Kidney tubule cell (primary cell): ENCODE data around the gene DHRSX.
A peak's percentile ranks its signal among the peaks of the same experiment; 100 is the strongest.
"Not testable (repeated sequence)": the region's sequence is repeated elsewhere in the genome, so short reads cannot be mapped to it uniquely, and the experiment has no call there.

Source experiments
- DNase-seq: peaks from one replicate; pipeline ENCODE4 v3.0.0-alpha.2; 2018; ENCODE audit warnings: low spot score

The DHRSX gene

DNA sequence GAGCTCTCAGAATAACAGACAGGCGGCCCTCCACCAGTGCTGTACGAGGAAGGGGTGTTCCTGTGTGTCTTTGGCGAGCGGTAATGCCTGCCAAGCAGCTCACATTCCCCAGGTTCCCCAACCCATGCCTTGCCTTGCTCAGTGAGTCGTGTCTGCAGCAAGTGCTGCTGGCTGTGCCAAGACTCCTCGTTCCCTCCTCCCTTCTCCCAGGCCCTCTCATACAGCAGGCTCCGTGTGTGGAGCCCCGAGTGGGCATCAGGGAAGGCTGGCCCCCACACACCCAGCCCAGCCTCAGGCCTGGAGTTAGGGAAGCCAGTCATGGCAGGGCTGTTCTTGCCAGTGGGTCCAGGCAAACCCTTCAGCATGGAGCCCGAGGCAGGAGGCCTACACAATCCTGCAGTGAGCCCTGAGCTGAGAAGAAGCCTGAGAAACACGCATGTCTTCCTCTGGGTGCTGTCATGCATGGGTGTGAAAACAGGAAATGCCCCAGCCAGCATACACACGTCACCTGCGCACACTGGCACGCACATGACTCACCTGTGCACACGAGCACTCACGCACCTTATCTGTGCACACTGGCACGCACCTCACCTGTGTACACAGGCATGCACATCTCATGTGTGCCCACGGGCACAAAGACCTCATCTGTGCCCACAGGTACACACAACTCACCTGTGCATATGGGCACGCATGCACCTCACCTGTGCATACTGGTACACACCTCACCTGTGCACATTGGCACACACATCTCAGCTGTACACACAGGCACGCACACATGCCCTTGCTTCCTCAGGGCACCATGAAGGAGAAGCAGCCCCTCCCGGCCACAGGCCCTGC is 238.7 kb downstream of the DHRSX start:
- DNase-seq: peak; percentile 89

GRCh38 chrX:2252331-2253065 is 248.3 kb downstream of the DHRSX start:
- no peak for DNase-seq

- DNase-seq: no peak
Measured at GRCh38 chrX:2251211-2251610, 249.6 kb downstream of the DHRSX start.

- DNase-seq: no peak
Measured at GRCh38 chrX:2243913-2244460, 256.8 kb downstream of the DHRSX start.

DNA sequence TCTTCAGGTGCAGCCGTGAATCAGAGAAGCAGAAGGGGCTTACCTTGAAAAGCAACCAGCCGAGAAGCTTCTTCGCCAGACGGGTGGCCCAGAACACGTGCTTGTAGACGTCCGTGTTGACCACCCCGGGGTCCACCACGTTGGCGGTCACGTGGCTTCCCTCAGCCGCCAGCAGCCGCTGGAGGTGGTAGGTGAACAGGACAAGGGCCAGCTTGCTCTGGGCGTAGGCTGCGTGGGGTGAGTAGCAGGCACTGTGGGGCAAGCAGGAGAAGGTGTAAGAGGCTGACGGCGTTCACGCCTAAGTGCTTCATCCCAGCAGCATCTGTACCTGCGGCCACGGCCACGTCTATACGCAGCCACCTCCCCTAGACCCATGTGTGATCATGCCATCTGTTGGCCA is 257.8 kb downstream of the DHRSX start:
- DNase-seq: no peak

DNA sequence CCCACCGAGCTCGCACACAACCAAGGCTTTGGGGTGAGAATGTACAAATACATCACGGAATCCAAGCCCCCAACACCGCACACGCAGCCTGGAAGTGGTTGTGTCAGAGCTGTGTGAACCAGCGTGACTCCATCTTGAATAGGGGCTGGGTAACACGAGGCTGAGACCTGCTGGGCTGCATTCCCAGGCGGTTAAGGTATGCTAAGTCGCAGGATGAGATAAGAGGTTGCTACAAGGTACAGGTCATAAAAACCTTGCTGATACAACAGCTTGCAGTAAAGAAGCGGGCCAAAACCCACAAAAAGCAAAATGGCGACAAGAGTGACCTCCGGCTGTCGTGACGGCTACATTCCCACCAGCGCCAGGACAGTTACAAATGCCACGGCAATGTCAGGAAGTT is 258.4 kb downstream of the DHRSX start:
- DNase-seq: no peak

DNA sequence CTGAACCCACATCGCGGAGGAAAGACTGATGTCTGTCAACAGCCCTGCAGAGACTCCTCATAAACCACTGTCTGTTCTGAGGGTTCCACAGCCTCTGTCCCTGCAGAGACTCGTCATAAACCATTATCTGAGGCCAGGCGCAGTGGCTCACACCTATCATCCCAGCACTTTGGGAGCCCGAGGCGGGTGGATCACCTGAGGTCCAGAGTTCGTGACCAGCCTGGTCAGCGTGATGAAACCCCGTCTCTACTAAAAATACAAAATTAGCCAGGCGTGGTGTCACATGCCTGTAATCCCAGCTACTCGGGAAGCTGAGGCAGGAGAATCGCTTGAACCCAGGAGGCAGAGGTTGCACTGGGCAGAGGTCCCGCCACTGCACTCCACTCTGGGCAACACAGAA is 259.3 kb downstream of the DHRSX start:
- DNase-seq: not testable (repeated sequence)

DNA sequence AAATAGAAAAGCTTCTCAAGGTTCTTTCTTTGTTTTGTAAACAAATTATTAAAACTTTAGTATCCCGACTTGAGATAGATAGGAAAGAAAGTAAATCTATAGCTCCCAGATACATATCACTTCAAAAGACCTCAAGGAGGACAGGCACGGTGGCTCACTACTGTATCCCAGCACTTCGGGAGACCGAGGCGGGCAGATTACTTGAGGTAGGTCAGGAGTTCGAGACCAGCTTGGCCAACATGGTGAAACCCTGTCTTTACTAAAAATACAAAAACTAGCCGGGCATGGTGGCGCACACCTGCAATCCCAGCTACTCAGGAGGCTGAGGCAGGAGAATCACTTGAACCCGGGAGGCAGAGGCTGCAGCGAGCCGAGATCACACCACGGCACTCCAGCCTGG is 260.0 kb downstream of the DHRSX start:
- not testable (repeated sequence) for DNase-seq

- DNase-seq: no peak
Measured at GRCh38 chrX:2237976-2238375, 262.8 kb downstream of the DHRSX start.

GRCh38 chrX:2231570-2232192 is 269.1 kb downstream of the DHRSX start:
- DNase-seq: no peak

- no peak for DNase-seq
Measured at GRCh38 chrX:2230457-2230856, 270.3 kb downstream of the DHRSX start.

DNA sequence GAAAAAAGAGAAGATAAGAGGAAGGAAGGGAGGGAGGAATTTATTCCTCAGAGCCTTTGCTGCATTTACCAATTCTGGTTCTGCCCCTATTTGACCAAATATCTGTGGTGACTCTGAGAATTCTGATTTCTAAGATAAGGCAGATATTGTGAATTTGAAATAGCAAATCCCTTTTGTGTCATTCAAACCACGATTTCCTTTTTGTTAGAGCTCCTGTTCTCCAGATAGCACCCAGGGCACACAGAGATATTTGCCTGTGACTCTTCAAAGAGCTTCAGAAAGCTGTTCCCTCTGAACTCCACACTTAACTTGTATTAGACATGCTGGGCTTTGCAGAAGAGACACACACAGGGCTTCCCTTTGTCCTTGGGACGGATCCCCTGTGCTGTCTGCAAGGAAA is 272.2 kb downstream of the DHRSX start:
- no peak for DNase-seq

GRCh38 chrX:2226906-2227656 is 273.7 kb downstream of the DHRSX start:
- no peak for DNase-seq

DNA sequence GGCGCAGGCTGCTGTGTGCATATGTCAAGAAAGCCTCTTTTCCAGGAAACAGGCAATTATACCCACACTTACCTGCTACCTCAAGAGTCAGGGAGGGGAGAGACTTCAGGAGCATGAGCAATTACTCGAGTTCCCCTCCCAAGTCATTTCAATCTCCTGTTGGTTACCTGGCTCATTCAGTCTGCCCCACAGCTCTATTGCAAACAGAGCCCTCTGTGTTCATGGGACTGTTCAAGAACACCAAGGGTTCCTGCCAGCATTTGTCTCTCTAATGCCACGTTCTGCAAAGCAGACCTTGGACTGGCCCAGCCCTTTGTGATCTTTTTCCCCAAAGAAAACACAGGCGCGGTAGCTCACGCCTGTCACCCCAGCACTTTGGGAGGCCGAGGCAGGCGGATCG is 274.6 kb downstream of the DHRSX start:
- DNase-seq: no peak

DNA sequence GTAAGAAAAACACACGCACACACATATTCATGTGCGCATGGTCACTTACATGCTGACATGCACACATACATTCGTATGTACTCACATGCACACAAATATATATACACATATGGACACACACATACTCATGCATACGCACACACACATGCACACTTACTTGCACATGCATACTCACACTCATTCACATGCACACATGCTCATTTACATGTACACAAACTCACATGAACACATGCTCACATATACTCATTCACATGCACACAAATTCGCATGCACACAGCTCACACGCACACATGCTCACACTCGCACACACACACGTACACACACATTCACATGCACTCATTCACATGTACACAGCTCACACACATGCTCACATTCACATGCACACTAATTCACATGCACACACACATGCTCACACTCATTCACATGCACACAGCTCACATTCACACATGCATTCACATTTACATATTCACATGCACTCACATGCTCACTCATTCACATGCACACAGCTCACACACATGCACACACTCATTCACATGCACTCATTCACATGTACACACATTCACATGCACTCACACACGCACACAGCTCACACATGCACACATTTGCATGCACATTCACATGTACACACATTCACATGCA is 276.1 kb downstream of the DHRSX start:
- DNase-seq: no peak

DNA sequence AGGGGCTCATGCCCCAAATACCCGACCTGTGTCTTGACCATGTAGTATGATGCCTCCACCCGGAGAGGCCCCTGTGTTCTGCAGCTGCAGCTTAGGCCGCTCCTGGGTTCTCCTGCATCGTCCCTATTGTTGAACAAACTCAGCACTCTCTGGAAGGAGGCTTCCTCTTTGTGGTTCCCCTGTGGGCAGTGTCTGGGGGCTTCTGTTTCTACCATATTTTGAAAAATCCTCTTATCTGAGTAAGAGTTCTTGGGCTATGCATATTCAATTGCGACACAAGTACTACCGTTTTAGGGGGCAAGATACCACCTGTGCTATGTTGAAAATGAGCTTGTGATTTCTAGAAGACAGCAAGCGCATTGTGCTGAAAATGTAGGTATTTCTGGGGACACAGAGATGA is 276.6 kb downstream of the DHRSX start:
- no peak for DNase-seq

DNA sequence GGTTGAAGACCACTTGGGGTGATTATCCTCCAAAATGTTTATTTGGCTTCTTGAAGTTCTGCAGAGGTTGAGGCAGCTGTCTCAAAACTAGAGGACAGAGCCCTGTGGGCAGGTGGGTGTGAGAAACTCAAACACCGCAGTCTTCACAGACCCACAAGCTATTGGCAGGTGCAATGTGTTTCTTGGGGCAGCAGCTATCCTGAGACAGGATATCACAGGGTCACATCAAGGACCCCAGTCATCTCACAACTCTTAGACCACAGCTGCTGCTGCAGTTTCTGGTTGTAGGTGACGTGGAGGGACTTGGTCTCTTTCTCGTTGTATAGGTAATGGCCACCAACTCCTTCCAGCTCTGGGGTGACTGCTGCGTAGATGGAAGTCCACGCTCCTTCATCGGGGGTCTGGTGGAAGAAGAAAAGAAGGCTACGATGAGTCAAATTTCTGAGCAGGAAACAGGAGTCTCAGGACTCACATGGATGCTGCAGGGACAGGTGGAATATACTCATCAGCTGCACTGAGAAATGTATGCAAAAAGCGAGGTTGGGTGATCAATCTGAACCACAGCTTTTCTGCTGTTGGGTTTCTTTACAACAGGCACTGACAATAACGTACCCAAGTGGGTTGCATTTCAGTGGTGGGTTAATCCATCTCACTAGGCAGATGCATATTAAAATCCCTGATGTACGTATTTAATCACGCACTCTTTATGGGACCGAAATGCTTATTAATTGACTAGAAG is 279.8 kb downstream of the DHRSX start:
- no peak for DNase-seq

DNA sequence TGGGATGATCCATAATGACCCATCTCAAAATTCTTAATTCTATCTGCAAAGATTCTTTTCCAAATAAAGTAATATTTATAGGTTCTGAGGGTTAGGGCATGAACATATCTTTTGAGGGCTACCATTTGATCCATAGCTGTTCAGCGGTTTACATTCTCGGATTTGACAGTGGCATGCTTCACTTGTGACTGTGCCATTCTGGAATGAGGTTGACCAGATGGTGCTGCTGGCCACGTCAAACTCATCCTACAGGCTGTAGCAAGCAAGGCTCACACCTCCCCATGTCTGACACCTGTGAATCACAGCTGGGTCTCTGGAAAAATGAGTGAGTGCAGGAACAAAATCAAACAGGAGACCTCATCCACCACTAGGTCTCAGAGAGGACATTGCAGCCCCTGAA is 280.5 kb downstream of the DHRSX start:
- no peak for DNase-seq

- DNase-seq: not testable (repeated sequence)
Measured at GRCh38 chrX:2214138-2214823, 286.5 kb downstream of the DHRSX start.

DNA sequence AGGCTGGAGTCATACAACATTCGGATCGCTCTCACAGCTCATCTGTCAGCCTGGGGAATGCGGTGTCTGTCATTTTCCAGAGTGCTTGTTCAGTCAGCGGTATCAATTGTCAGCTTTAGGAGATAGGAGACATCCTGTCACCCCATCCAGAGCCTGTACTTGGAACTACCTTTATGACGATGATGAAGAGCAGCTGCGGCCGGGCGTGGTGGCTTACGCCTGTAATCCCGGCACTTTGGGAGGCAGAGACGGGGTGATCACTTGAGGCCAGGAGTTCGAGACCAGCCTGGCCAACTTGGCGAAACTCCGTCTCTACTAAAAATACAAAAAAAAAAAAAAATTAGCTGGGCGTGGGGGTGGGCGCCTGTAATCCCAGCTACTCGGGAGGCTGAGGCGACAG is 289.1 kb downstream of the DHRSX start:
- DNase-seq: not testable (repeated sequence)
